HepG2 (cell line): ENCODE measurements around the gene ADAMTS14.

ENCODE experiments used
- CBX1 ChIP-seq: IDR thresholded peaks from one replicate; pipeline ENCODE4 v1.6.1; 2016; ENCODE audit warnings: antibody characterized with exemption, low read depth
- CBX5 ChIP-seq: sonication (generic); formaldehyde crosslinking; IDR thresholded peaks from 2 replicates; pipeline ENCODE4 v1.4.0; 2020; ENCODE audit warnings: missing genetic modification reagents, borderline replicate concordance
- CEBPB ChIP-seq: IDR thresholded peaks from 2 replicates; pipeline ENCODE4 v1.6.1; 2011; ENCODE audit warnings: low read depth, low read length, improper control_type of control experiment, borderline replicate concordance
- CTCF ChIP-seq: sonication (generic); formaldehyde crosslinking; IDR thresholded peaks from 2 replicates; pipeline ENCODE4 v1.5.0; 2020; ENCODE audit warnings: mild to moderate bottlenecking, missing genetic modification reagents, moderate library complexity
- HOXA7 ChIP-seq: sonication (generic); formaldehyde crosslinking; IDR thresholded peaks from 2 replicates; pipeline ENCODE4 v1.8.1; 2022; ENCODE audit warnings: mild to moderate bottlenecking, missing genetic modification reagents, moderate library complexity
- KDM1A ChIP-seq: IDR thresholded peaks from 2 replicates; pipeline ENCODE4 v1.6.1; 2016; ENCODE audit warnings: missing compliant biosample characterization
- MAX ChIP-seq: IDR thresholded peaks from 2 replicates; pipeline ENCODE4 v1.6.1; 2012; ENCODE audit warnings: inconsistent platforms
- NR1H2 ChIP-seq: sonication (generic); formaldehyde crosslinking; IDR thresholded peaks from 2 replicates; pipeline ENCODE4 v1.8.1; 2022; ENCODE audit warnings: low read depth, missing genetic modification reagents, borderline replicate concordance
- NR2F2 ChIP-seq: IDR thresholded peaks from 2 replicates; pipeline ENCODE4 v1.6.1; 2012; ENCODE audit warnings: low read depth, inconsistent platforms, borderline replicate concordance
- PAX8 ChIP-seq: sonication (generic); formaldehyde crosslinking; IDR thresholded peaks from 2 replicates; pipeline ENCODE4 v1.8.0; 2022; ENCODE audit warnings: mild to moderate bottlenecking, missing genetic modification reagents, borderline replicate concordance
- SALL2 ChIP-seq: sonication (generic); formaldehyde crosslinking; IDR thresholded peaks from 2 replicates; pipeline ENCODE4 v1.8.1; 2023; ENCODE audit warnings: mild to moderate bottlenecking, missing genetic modification reagents, inconsistent platforms
- ZNF3 ChIP-seq: IDR thresholded peaks from 2 replicates; pipeline ENCODE4 v1.7.0; 2017; ENCODE audit warnings: inconsistent platforms
- ZNF510 ChIP-seq: sonication (generic); formaldehyde crosslinking; IDR thresholded peaks from 2 replicates; pipeline ENCODE4 v1.4.0; 2020; ENCODE audit warnings: low read depth, mild to moderate bottlenecking, missing genetic modification reagents

DNA sequence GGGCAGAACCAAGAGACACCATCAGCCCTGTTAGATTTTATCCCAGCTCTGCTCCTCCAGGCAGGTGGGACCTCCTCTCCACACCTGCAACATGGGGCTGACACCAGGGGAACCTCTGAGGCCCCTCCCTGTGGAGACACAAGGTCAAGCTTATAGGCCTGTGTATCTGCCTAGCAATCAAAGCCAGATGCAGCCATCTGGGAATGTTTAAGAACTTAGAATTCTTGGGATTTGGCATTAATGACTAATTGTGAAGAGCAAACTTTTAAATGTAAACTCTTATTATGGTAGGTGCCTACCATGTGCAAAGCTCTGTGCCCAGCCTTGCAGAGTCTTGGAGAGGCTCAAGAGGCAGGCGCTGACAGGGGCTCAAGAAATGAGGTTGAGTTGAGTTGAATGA is 60.7 kb downstream of the ADAMTS14 start:
- TF ChIP-seq SALL2 (CRISPR knock-in tag) (no peak), KDM1A (CRISPR knock-in tag) (no peak), CBX5 (CRISPR knock-in tag) (no peak), CBX1 (no peak), CEBPB (no peak), NR2F2 (no peak), HOXA7 (CRISPR knock-in tag) (no peak), NR1H2 (CRISPR knock-in tag) (no peak), CTCF (CRISPR knock-in tag) (no peak), ZNF3 (CRISPR knock-in tag) (no peak), PAX8 (no peak), ZNF510 (no peak), MAX (no peak)
